GM19324 (cell line): ENCODE measurements around the gene RBM38.
A peak's percentile ranks its signal among the peaks of the same experiment; 100 is the strongest.

Experiments used
- ATAC-seq: cut with Tn5 transposase; IDR thresholded peaks from one replicate; pipeline ENCODE4 v1.9.1; 2021; ENCODE audit warnings: mild to moderate bottlenecking, moderate library complexity; ENCODE audit not compliant: unreplicated experiment, low FRiP score

Gene RBM38

GRCh38 chr20:57389695-57390603 is 1.2 kb upstream of the RBM38 start:
- no peak for ATAC-seq

GRCh38 chr20:57391439-57392301 is 474 bp downstream of the RBM38 start:
- ATAC-seq: peak; percentile 13

GRCh38 chr20:57392512-57393271 is 1.5 kb downstream of the RBM38 start:
- no peak for ATAC-seq

- no peak for ATAC-seq
These were observed 2.3 kb downstream of the RBM38 start for GRCh38 chr20:57393321-57394120.

- no peak for ATAC-seq
These were observed 3.2 kb downstream of the RBM38 start for GRCh38 chr20:57394121-57395082.

GRCh38 chr20:57395111-57395966 is 4.1 kb downstream of the RBM38 start:
- ATAC-seq: no peak

- no peak for ATAC-seq
These were observed 5.2 kb downstream of the RBM38 start for GRCh38 chr20:57396212-57396983.

- no peak for ATAC-seq
These were observed 5.9 kb downstream of the RBM38 start for GRCh38 chr20:57396984-57397692.

GRCh38 chr20:57397693-57398108 is 6.5 kb downstream of the RBM38 start:
- no peak for ATAC-seq

GRCh38 chr20:57398231-57398821 is 7.1 kb downstream of the RBM38 start:
- peak; percentile 74 for ATAC-seq

- no peak for ATAC-seq
These were observed 7.8 kb downstream of the RBM38 start for GRCh38 chr20:57398901-57399535.

- peak; percentile 38 for ATAC-seq
These were observed 8.5 kb downstream of the RBM38 start for GRCh38 chr20:57399587-57400155.

- ATAC-seq: no peak
These were observed 9.1 kb downstream of the RBM38 start for GRCh38 chr20:57400231-57400701.

GRCh38 chr20:57400821-57401564 is 9.8 kb downstream of the RBM38 start:
- ATAC-seq: no peak

GRCh38 chr20:57401565-57401918 is 10.3 kb downstream of the RBM38 start:
- ATAC-seq: no peak
